Glomerular visceral epithelial cell (primary cell): ENCODE measurements around the gene LYRM7.
A peak's percentile ranks its signal among the peaks of the same experiment; 100 is the strongest.
"Not testable (repeated sequence)": the region's sequence is repeated elsewhere in the genome, so short reads cannot be mapped to it uniquely, and the experiment has no call there.

Experiments used
- DNase-seq: peaks from one replicate; pipeline ENCODE4 v3.0.0-alpha.2; 2016; ENCODE audit errors: extremely low spot score

LYRM7 gene

DNA sequence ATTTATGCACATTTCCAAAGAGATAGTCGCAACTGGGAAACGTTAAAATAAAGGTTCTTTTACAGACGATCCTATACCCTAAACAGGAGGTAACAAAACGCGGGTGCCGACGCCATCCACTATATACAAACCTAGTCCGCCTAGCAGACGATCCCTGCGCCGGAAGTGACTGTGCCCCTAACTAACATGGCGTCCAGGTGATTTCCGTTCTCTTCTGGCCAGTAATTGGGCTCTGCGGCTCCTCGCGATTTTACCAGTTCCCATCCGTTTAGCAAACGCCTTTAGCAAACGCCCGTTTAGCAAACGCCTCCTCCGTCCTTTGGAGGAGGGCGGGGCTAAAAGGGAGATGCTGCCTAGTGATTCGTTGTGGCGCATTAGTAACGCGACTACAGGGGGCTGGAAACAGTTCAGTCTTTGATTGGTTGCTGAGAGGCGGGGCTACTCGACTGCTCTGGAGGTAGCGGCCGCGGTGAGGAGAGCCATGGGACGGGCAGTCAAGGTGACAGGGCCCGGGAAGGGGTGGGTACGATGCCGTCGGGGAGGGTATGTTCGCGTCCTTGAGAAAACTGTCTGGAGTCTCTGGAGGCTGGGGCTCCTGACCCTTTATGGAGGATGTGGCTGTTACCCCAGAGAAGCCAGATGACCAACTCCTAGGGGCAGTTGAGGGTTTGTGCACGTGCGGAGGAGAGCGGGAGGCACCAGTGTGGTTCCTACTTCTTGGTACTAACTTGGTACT, at the start of gene LYRM7:
Gene LYRM7, plus strand, starts transcription at position 405 of the 736 bp plus-strand sequence. Its CDS starts 77 bp downstream, at position 482.
- DNase-seq: peak; percentile 100

DNA sequence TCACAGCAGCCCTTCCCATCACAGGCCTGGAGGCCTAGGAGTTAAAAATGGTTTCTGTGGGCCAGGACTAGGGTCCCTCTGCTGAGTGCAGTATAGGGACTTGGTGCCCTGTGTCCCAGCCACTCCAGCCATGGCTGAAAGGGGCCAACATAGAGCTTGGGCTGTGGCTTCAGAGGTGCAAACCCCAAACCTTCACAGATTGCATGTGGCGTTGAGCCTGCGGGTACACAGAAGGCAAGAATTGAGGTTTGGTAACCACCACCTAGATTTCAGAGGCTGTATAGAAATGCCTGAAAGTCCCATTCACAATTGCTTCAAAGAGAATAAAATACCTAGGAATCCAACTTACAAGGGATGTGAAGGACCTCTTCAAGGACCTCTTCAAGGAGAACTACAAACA, 43.5 kb upstream of the LYRM7 start:
- DNase-seq: not testable (repeated sequence)

DNA sequence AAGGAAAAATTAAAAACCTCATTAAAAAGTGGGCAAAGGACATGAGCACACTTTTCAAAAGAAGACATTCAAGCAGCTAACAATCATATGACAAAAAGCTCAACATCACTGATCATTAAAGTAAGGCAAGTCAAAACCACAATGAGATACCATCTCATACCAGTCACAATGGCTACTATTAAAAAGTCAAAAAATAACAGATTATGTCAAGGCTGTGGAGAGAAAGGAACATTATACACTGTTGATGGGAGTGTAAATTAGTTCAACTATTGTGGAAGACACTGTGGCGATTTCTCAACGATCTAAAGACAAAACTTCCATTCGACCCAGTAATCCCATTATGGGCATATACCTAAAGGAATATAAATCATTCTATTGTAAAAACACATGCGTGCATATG, 41.4 kb upstream of the LYRM7 start:
- no peak for DNase-seq

DNA sequence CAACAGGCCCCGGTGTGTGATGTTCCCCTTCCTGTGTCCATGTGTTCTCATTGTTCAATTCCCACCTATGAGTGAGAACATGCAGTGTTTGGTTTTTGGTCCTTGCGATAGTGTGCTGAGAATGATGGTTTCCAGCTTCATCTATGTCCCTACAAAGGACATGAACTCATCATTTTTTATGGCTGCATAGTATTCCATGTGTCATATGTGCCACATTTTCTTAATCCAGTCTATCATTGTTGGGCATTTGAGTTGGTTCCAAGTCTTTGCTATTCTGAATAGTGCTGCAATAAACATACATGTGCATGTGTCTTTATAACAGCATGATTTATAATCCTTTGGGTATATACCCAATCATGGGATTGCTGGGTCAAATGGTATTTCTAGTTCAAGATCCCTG, 37.7 kb upstream of the LYRM7 start:
- DNase-seq: not testable (repeated sequence)

DNA sequence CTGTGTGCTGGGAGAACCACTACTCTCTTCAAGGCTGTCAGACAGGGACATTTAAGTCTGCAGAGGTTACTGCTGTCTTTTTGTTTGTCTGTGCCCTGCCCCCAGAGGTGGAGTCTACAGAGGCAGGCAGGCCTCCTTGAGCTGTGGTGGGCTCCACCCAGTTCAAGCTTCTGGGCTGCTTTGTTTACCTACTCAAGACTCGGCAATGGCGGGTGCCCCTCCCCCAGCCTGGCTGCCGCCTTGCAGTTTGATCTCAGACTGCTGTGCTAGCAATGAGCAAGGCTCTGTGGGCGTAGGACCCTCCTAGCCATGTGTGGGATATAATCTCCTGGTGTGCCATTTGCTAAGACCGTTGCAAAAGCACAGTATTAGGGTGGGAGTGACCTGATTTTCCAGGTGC, 32.3 kb upstream of the LYRM7 start:
- DNase-seq: not testable (repeated sequence)

DNA sequence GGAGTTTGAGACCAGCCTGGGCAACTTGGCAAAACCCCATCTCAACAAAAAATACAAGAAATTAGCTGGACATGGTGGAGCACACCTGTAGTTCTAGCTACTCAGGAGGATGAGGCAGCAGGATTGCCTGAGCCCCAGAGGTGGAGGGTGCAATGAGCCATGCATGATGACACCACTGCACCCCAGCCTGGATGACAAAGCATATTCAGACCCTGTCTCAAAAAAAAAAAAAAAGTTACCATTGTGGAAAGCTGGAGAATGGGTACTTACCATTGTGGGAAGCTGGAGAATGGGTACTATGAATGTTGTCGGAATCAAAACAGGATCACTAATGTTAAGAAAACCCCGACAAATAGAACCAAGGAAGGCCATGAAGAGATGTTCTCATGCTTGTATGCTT, 31.4 kb upstream of the LYRM7 start:
- no peak for DNase-seq

DNA sequence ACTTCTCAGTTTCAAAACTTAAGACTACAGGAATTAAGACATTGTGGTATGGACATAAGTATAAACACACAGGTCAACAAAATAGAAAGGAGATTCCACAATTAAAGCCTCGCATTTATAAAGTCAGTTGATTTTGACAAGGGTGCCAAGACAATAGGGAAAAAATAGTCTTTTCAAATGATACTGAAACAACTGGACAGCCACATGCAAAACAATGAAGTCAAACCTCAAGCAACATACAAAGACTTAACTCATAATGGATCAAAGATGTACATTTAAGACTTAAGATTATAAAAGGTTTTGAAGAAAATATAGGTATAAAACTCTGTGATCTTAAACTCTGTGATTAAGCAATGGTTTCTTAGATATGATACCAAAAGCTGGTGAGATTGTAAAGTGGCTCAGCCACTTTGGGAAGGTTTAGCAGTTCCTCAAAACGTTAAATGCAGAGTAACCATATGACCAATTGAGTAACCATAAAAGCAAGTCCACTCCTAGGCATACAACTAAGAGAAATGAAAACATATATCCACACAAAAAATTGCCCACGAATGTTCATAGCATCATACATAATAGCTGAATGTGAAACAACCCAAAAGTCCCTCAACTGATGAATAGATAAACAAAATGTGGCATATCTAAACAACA, 27.6 kb upstream of the LYRM7 start:
- no peak for DNase-seq

DNA sequence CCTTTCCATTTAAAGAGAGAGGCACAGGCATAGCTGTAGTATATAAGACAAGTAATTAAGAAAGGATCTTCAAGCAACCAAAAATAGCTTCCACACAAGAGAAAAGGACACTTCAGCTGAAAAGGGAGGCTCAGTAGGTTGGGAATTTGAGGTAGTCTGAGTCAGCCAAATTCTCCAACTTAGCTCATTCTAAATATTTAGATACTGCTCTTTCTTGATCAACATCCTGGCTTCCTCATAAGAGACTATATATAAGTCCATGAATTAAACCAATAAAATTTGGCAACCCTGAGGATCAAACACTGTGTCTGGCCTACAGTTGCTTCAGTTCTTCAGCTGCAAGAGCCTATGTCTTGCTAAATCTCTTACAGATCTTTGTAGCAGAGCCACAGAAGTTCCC, 23.5 kb upstream of the LYRM7 start:
- no peak for DNase-seq

DNA sequence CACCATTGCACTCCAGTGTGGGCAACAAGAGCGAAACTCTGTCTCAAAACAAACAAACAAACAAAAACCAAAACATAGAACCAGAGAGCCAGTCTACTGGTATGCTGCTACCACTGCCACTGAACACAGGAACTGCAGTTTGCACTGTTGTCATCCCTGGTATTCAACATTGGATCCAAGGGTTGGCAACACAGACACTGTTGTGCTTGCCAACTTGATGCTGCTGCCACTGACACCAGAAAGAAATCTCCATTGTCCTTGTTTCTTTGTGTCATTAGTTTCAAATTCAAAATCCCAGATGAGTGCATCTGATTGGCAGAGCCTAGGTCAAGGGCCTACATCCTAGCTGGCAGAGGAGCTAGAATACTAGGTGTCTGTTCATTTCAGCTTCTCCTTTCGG, 21.9 kb upstream of the LYRM7 start:
- no peak for DNase-seq

DNA sequence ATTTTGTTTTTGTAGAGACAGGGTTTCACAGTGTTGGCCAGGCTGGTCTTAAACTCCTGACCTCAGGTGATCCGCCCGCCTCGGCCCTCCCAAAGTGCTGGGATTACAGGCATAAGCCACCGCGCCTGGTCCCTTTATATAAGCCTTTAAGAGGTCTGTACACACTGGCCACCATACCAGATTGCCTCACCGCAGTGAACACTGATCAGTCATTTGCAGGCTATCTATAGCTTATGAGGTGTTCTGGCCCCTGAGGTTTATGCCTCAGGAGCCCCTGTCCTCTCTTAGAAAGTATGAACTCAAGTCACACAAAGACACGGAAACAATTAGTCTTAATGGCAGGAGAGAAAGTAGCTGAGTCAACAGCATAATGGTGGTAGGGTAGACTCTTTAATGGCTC, 20.3 kb upstream of the LYRM7 start:
- no peak for DNase-seq

DNA sequence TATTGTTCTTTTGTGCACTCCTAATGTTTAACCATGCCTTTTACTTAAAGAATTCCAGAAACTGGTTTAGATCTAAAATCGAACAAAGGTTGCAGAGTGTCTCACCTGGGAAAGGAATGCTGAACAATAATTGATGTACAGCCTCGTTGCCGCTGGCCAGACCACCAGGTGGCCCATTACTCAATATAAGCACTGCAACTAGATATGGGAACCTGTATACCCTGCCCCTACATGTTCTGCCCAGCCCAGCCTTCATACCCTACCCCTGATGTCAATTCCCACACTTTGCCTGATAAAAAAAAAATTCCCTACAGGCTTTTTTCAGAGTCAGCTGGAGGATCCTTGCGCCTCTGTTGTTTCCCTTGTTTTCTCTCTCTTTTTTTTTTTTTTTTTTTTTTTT, 19.5 kb upstream of the LYRM7 start:
- no peak for DNase-seq

DNA sequence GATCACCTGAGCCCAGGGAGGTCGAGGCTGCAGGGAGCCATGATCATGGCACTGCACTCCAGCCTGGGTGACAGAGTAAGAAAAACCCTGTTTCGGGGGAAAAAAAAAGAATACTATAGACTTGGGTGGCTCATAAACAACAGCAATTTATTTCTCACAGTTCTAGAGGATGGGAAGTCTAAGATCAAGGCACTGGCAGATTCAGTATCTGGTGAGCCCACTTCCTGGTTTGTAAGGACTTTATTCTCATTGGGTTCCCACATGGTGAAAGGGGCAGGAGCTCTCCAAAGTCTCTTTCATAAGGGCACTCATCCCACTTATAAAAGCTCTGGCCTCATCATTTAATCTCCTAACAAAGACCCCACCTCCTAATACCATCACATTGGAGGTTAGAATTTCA, 14.4 kb upstream of the LYRM7 start:
- no peak for DNase-seq

DNA sequence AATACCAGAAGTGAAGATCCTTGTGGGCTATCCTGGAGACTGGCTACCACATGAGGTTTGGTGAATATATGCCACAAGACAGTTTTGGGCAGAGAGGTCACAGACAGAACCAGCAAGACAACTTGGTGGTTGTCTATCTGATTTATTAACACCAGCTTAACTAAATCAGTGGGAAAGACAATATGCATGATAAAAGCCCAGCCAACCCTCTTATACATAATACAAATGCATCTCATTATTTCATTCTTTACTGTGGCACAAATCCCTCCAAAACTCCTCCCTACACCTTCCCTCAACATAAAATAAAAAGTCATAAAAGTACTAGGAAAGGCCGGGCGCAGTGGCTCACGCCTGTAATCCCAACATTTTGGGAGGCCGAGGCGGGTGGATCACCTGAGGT, 13.8 kb upstream of the LYRM7 start:
- DNase-seq: no peak

DNA sequence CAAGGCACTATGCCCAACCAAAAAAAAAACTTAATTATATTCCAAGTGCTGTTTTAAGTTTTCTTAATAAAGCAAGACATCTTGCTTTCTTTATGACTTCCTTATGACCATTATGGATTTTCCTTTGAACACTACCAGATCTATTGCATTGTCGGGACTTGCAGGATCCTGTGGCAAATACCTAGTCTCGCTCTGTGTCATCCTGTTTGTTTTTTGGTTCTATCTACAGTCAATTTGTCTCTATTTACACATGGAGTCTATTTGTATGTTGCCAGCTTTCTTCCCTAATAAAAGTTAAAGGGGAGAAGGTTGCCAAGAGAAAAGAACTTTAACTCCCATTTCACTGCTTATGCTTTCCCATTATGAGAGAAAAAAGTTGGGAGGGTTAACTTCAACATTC, 10.6 kb upstream of the LYRM7 start:
- no peak for DNase-seq

DNA sequence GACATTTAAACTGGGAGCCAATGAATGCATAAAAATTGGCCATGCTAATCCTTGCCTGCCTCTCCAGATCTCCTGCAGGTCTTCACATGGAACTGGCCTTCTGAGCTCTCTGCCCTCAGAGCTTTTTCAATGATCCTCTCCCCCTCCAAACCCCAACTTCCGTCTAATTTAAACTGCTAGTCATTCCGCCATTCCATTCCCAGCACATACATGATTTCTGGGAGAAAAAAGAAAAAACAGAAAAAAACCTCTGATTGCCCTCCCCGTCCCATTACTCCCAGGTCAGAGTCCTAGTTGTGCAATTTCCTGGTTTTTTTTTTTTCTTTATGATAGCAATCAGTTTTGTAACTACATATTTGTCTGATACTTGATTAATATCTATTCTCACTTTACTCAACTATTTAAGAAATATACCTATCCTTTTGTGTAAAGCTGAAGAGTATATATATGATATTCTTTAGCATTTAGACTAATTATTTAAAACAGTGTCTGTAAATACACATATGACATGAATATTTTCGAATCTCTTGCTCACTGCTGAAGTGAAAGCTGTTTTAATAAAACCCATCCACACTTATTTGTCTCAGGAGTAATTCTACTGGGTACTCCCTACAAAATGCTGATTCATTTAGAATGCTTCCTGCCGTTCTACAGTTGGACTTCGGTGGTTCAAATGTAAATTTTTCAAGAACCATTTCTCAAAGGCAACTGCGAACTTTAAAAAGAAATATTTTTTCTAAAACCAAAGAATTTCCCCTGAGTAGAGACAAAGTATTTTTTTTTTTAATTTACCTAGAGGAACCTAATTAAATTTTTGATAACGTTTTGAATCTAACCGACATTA, 7.2 kb upstream of the LYRM7 start:
- peak; percentile 33 for DNase-seq

DNA sequence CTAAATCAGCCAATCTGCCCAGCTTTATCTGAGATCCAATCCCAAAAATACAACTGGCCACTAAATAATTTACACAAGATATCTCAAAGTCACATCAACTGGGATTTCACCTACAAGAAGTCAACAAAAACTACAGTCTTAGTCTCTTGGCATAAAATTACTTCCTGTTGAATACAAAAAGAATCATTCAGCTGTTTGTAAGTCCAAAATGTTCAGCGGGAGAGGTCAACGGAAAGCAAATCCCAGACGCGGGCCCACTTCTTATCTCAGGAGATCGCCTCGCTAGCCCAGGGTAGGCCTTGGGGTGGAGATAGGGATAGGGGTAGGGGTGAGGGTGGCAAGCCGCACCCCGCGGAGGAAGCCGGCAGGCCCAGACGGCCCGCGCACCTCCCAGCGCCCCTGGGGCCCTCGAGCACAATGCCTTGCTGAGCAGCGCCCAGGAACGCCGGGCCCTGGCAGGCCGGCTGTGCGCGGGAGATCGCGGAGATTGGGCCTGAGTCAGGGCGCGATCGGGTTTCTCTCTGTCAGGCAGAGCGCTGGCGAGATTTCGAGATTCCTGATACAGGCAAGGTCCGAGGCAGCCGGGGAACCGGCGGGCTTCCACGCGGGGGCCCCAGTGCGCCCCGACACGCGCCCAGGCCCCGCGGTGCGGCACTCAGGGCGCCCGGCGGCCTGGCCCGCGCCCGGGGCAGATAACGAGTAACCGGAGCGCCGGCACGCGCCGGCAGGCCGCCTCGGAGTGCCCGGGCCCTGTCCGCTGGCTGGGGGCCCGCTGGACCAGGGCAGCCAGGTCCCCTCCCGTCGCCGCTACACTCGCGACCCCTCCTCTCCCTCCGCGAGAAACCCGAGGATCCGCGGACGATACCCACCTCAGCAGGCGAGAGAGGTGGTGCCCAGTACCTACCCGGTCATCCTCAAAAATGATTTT, 6.3 kb upstream of the LYRM7 start:
- peak; percentile 79 for DNase-seq

DNA sequence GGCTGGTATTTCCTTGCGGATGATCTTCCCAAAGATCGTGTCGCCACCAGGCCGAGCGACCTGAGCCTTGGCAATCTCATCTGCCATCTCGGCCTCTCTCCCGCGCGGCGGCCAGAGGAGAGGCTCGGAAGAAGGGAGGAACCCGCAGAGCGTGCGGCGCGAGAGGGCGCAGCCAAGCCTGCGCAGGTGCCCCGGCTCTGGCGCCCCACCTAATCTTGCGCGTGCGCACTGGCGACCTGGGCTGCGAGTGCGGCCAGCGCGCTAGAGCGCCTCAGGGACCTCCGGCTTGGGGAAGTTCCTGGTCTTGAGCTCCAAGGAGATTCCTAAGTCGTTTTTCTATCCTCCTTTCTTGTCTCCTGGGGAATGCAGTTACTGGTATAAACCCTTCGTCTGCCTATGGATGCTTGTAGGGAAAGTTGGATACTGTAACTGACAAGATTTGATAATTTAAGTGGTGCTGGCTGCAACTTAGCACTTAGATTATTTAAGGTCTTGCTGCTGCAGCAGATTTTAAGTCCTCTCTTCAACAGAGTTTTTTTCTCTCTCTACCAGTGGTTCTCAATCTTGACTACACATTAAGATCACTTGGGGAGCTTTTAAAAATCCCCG, 5.5 kb upstream of the LYRM7 start, which contains the start of gene HINT1:
Gene HINT1, minus strand, starts transcription at position 138 of the 609 bp plus-strand sequence. Its CDS starts 51 bp downstream, at position 87.
- DNase-seq: peak; percentile 96

DNA sequence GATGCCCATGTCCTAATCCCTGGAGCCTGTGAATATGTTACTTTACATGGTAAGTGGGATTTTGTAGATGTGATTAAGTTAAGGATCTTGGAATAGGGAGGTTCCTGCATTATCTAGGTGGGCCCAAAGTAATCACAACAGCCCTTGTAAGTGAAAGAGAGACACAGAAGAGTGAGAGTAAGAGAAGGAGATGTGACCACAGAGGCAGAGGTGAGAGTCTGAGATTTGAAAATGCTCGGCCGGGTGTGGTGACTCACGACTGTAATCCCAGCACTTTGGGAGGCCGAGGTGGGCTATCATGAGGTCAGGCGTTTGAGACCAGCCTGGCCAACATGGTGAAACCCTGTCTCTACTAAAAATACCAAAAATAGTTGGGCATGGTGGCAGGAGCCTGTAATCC, 3.1 kb upstream of the LYRM7 start:
- DNase-seq: no peak

DNA sequence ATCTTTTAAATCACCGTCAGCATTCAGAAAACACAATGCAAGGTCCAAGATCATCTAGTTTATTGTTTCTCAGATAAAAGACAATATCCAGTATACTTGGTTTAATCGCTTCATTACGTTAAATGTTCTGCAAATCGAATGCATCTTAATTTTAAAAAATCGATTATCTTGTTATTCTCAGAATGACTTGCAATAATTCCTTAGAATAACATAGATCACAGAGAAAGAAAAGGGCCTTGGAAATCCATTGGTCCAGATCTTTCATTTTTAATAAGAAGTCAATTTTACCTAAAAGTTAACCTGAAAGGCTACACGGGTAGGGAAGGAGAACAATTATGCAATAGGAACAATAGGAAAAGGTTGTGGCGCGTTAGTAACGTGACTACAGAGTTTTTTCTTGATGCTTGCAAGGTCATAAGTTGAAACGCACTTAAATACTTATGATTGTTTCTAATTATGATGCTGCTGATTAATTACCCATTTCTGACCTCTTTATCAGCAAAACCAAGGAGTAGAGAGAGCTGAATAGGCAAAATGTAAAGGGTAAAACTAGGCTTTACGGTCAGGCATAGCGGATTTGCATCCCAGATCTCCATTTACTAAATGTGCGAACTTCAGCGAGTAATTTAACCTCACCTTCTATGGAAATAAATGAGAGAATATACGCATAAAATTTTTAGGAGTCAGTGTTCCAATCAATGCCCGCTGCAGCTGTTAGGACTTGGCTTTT, 769 bp upstream of the LYRM7 start:
- DNase-seq: no peak

DNA sequence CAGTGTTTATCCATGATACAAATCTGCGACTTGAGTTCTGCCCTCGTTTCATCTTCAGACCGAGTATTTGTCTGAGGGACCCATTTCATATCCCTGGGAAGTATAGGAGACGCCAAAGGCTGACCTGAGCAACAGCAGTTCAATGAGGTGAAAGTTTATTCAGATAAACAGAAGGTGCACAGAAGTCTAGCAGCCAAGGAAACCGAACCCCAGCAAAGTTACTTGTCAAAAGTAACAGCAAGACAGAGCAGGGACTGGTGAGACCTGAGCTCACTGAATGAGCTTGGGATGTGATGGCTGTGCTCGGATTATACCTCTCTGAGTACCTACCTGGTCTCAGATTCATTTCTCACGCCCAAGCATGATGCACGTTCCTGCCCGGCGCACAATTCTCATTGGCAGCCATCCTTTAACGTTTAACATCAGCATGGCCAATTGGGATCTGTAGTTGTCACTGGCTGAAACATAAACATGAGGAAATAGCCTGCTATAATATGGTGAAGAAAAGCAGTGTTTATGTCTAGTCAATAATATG, 599 bp downstream of the LYRM7 start:
- no peak for DNase-seq
